Suppressor macrophage treated with lipopolysaccharide for 4 hours (primary cell): ENCODE measurements around the gene MYOM1.
"Not testable (repeated sequence)": the region's sequence is repeated elsewhere in the genome, so short reads cannot be mapped to it uniquely, and the experiment has no call there.

ENCODE experiments used
- DNase-seq: peaks from one replicate; pipeline ENCODE4 v3.0.0-alpha.2; 2020

The MYOM1 gene

DNA sequence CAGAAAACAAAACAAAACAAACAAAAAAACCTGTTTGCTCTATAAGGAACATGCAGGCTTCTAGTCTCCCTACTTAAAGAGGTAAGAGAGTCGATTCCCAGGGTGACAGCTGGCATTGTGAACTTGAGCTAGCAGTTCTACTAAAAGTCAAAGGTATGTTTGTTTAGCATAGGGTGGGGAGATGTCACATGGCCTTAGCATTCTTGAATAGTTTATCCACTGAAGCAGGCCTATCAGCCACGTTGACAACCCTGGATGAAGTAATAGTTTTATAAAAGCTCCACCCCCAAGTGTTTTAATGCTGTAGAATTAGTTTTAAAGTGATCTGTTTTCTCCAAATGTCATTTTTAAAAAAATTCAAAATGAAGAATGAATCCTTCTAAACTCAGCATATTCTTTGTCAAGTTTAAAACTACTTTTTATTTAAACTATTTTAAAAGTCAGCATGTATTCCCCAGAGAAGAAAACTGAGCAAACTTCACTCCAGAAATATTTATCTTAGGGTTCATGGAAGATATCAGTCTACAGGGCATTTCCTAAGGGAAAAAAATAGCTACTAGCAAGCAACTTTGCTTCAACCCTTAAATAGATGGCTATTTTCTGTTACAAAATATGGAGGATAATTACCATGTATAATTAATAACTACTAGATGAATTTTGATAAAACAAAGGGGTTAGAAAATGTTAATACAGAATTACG is 1.7 kb downstream of the MYOM1 start:
- DNase-seq: no peak

DNA sequence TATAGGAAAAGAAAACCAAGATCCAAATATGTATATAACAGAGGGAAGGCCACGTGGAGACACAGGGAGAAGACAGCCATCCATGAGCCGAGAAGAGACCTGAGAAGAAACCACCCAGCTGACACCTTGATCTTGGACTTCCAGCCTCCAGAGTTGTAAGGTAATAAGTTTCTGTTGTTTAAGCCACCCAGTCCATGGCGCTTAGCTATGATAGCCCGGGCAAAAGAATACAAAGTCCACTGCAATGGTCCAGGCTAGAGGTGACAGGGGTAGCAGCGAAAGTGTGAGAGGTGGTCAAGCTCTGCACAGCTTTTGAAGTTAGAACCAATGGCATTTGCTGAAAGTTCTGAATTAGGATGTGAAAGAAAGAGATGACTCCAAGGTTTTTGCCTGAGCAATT is 2.8 kb downstream of the MYOM1 start:
- no peak for DNase-seq

GRCh38 chr18:3214855-3215637 is 4.7 kb downstream of the MYOM1 start:
- no peak for DNase-seq

DNA sequence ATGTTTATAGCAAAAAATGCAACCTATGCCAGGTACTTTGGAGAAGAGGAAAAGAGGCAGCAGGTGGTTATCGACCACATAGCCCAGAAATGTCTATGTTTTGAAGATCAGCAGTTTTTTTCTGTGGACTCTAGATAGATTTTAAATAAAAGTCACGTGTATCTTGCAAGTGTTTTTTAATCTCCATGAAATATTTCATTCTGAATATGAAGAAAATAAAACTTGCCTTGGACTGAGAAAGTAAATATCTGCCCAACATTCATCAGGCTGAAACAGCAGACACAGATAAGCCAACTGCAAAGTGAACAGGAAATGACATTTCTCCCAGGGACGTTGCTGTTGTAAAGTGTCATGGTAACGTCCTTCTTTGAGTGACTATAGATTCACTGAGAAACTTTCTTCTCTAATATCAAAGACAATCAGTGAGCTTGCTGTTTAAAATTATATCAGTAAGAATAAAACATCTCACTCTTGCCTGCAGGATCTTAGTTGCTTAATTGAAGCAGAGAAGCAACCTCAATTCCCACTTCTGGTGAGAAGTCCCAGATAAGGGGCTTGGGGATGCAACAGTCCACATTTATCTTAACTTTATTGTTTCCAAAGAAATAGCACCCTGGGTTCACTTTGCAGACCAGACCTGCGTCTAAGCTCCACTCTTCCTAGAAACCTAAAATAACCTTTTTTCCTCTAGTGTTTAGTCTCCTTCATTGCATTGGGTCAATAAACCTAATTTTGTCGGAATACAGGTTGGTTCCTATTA is 6.3 kb downstream of the MYOM1 start:
- DNase-seq: no peak

DNA sequence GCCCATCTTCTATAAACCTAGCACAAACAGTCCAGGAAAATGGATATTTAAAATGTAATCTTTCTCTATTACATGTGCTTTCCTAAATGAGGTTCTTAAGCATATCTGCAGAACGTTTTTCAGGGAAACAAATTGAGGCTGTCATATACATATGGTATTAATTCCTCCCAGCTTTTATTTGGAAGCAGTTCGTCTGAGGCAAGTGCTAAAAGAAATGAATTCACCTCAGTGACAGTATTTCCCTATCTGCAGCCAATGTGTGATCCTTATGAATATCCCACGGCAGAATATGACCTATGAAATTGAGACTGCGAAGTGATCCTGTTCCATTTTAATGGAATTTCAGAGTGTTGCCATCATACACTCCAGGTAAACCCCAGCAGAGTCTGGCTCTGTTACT is 7.1 kb downstream of the MYOM1 start:
- DNase-seq: no peak

- no peak for DNase-seq
Observed at GRCh38 chr18:3211236-3211992, 8.4 kb downstream of the MYOM1 start.

DNA sequence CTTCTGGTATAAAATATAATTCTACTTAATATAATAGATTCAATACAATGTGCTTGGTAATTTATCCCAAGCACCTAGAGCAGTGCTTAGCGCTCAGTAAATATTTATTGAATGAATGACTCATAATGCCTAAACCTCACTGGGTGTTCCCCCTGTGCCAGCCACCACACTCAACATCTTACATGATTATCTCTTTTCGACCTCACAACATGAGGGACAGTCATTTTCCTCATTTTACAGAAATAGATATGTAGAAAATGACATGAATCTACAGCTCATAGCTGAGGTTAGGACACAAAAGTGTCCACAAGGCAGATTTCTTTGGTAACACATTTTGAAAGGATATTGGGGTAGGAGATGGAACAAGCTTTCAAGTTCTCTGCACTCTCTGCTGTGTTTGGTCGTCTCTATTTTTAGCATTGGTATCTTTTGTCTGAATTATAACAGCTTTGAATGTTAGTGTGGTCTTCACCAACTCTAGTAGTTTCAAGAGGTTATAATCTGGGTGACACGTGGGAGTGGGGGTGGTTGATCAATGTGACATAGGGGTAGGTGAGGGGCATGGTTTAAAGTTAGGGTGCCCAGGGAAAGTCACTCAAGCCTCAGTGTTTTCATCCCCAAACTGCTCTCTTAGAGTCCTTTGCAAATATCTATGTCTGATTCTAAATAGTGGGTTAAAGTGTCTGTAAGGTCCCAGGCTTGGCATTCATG is 9.8 kb downstream of the MYOM1 start:
- no peak for DNase-seq

DNA sequence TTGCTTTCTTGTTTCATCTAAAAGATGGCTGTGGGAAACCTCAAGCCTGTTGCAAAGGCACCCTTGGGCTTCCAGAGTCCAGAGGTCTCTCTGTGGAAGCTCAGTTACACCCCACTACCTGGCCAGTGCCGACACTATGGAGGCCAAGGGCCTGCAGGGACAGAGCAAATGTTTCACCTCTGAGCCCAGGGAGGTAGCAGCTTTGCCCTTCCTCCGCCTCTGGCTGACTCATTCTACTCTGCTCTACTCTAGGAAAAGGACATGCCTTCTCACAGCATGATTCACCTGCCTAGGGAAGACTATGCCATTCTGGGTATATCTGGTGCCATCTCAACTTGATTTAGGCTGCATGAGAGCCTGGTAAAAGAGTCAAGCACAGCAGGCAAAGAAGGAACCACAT is 12.2 kb downstream of the MYOM1 start:
- no peak for DNase-seq

DNA sequence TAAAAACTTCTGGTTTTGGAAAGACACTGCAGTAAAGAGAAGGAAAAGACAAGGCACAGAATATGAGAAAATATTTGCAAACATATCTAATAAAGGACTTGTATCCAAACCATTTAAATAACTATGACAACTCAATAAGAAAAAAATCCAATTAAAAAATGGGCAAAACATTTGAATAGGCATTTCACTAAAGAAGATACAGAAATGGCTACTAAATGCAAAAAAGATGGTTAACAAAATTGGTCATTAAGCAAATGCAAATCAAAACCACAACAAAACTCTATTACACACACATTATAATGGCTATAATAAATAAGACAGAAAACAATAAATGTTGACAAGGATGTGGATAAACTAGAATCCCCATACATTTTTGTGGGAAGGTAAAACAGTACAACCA is 14.5 kb downstream of the MYOM1 start:
- no peak for DNase-seq

DNA sequence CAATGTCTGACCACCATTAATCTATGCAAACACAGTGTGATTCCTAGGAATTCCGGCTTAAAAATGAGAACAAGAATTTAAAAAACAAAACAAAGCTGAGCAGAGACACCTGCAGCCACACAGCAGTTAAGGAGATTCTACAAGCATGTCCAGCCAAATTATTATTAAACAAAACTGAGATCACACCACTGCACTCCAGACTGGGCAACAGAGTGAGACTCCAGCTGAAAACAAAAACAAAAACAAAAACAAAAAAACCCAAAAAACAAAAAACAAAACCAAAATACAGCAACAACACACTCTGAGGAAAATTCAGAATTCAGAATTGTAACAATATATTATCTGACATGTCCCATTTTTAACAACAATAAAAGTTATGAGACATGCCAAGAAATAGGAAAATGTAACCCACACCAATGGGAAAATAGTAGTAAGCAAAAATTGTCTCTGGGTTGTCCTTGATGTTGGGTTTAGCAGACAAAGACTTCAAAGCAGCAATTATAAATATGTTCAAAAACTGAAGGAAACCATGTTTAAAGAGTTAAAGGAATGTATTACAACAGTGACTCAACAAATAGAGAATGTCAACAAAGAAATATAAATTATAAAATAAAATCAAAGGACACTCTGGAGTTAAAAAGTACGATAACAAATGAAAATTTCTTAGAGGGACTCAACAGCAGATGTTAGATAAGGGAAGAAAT is 19.7 kb downstream of the MYOM1 start:
- no peak for DNase-seq

- not testable (repeated sequence) for DNase-seq
Observed at GRCh38 chr18:3198260-3198860, 21.4 kb downstream of the MYOM1 start.

DNA sequence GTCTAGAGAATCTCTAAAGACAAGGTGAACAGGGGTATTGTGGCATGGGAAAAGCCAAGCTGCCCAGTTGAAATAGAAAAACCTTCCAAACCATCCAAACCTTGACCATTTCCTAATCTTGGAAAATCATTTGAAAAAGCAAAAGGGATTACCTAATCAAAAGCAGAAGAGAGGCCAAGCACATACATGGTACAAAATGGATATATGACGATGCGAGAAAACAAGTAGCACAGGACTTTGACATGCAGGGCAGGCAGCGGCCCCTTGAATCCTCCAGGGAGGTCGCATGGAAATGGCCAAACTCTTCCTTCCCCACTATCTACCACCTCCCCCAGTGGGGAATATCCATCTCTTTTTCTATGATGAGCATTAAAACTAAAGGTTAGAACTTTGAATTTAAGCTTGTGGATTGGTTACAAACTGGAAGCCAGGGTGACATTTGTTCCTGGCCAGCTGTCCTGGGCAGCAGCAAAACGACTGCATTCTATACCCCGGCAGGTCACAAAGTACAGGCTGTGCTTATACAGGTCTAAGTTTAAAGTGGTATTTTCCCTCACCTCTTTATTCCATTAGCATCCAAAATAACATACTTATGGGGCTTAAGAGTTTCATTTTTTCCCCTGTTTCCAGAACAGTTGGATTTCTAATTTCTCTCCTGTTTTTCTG is 24.7 kb downstream of the MYOM1 start:
- DNase-seq: no peak

- peak; percentile 58 for DNase-seq
Observed at GRCh38 chr18:3193331-3193730, 26.4 kb downstream of the MYOM1 start.

DNA sequence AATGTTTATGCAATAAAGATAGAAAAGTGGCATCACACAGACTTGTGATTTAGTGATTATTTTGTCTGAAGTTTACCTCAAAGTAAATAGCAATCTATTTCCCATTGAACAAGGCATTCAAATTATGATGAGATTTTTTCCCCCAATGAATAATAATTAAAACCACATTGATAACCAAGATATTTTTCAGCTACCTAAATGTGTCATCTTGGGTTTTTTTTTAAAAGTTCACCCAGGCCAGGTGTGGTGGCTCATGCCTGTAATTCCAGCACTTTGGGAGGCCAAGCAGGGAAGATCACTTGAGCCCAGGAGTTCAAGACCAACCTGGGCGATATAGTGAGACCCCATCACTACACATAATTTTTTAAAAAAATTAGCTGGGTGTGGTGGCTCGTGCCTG is 27.0 kb downstream of the MYOM1 start:
- no peak for DNase-seq

DNA sequence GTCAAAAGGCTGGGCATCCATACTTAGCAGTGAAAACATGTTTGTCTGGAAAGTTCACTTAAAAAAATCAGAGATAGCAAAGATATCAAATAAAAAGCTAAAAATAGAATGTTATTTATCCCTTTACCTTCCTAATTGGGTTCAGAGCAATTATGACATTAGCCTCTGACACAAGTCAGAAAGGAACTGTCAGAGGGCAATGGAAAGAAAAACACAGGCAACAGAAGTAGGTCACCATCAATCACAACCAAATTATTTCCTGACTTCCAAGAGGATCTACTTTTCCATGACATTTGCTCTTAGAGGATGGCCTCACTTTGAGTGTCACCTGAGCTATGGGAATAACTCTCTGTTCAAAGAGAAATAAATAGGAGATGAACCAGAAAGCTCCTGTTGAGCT is 27.5 kb downstream of the MYOM1 start:
- DNase-seq: no peak

DNA sequence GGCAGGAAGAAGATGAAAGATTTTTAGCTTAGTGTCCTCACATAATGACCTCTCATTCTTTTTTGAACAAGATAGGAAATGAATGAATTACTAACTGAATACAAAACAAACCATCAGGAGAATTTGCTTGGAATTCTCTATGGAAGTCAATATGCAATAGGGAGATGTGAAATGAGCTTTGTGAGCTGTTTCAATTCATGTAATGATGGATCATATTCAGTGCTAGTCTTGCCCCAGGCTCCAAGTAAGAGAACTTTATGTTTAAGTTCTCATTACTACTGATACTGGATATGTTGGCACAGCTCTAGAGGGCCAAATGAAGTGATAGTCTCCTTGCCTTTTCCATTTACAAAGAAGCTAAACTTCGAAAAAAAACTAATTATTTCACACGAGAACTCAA is 29.2 kb downstream of the MYOM1 start:
- no peak for DNase-seq

- no peak for DNase-seq
Observed at GRCh38 chr18:3189884-3190283, 29.9 kb downstream of the MYOM1 start.

DNA sequence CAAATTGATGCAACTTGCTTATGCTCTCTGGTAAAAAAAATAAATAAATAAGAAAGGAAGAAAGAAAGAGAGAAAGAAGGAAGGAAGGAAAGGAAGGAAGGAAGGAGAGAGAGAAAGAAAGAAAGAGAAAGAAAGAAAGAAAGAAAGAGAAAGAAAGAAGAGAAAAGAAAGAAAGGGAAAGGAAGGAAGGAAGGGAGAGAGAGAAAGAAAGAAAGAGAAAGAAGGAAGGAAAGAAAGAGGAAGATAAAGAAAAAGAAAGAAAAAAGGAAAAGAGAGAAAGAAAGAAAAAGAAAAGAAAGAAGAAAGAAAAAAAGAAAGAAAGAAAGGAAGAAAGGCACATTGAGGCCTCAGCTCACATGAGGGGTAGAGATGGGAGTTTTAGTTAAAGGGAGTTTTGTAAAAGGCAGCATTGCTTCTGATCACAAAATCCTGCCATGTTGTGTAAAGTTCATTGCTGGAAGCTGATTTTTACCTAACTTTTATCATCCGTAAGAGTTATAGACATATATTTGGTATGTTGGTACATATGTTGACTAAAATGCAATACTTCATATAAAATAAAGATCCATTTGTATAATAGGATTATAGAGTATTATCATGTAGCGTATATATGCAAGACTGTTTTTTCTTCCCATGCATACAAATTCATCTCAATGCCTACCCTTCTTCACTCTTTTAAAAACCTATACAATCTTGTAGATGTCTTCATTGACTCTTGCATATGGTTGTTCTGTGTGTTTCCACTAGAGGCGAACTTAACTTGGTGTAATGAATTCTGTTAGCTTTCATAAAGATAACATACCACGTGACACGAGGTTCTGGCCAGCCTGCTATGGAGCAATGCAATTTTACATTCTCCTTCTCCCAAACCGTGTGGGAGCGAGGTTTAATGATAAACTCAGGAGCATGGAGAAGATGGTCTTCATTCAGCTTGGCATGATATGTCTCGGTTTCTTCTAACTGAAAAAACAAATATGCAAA is 32.8 kb downstream of the MYOM1 start:
- no peak for DNase-seq

GRCh38 chr18:3184275-3184963 is 35.3 kb downstream of the MYOM1 start:
- no peak for DNase-seq
